ENCODE measurements around the gene TMEM132D. TPM values are rescaled to one million over a fixed set of nuclear protein-coding genes. Genes with fewer than 3 reads are reported as not detected.

The TMEM132D gene
- total and polyA plus RNA-seq, 2 of the 8 experiments (the other 6 are each of a cell fraction or from before 2014, with no cell fraction given), result 3.5 to 10.1 TPM

DNA sequence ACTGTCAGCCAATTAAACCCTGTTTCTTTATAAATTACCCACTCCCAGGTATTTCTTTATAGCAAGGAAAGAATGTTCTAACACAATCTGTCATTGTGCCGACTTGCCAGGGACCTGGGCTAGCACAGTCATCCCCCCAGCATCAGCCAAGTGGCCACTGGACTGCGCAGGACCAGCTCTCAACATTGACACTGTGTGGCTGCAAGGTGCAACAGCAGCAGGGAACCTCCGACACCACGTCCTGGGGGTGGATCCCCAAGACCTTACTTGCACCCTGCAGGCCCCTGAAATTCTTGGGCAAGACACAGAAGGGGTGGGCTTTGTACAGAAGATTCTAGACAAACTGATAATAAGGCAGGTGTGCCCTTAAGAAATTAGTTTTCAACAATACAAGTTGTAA lies 741.0 kb downstream of the TMEM132D start (continued):
- TF ChIP-seq FOSL1 (IDR thresholded peaks at IDR 0.05; ENCODE audit: insufficient read depth, low read depth, low read length), result no peak

All from H1 (cell line).